H9 (cell line): ENCODE results near the gene SORBS1. TPM values are rescaled to one million over a fixed set of nuclear protein-coding genes. Genes with fewer than 3 reads are reported as not detected.

ENCODE experiments used
- DNase-seq: peaks from one replicate; pipeline ENCODE4 v3.0.0-alpha.2; 2017
- H2AFZ ChIP-seq: one replicate; pipeline ENCODE4 v1.6.1; 2013; ENCODE audit warnings: mild to moderate bottlenecking, low read length, control low read depth, moderate library complexity
- H2AK5ac ChIP-seq: 2 replicates; pipeline ENCODE4 v1.6.1; 2013; ENCODE audit warnings: low read length, control low read depth, mixed read lengths; ENCODE audit not compliant: insufficient read length
- H2BK120ac ChIP-seq: one replicate; pipeline ENCODE4 v1.6.1; 2013; ENCODE audit warnings: low read depth, mild to moderate bottlenecking, low read length, control low read depth, inconsistent platforms; ENCODE audit not compliant: poor library complexity, severe bottlenecking
- H2BK12ac ChIP-seq: 2 replicates; pipeline ENCODE4 v1.6.1; 2013; ENCODE audit warnings: low read length, control low read depth, mixed read lengths, low read depth; ENCODE audit not compliant: insufficient read length
- H2BK15ac ChIP-seq: 2 replicates; pipeline ENCODE4 v1.6.1; 2013; ENCODE audit warnings: low read depth, low read length, control low read depth
- H2BK20ac ChIP-seq: one replicate; pipeline ENCODE4 v1.6.1; 2013; ENCODE audit warnings: low read depth, mild to moderate bottlenecking, low read length, control low read depth, inconsistent platforms; ENCODE audit not compliant: poor library complexity, severe bottlenecking
- H2BK5ac ChIP-seq: 2 replicates; pipeline ENCODE4 v1.6.1; 2013; ENCODE audit warnings: low read length, control low read depth, mixed read lengths; ENCODE audit not compliant: insufficient read length
- H3K14ac ChIP-seq: 2 replicates; pipeline ENCODE4 v1.6.1; 2013; ENCODE audit warnings: low read length, control low read depth; ENCODE audit not compliant: insufficient read depth
- H3K18ac ChIP-seq: 2 replicates; pipeline ENCODE4 v1.6.1; 2013; ENCODE audit warnings: low read depth, mild to moderate bottlenecking, mixed read lengths, low read length, control low read depth; ENCODE audit not compliant: insufficient read length
- H3K23ac ChIP-seq: 2 replicates; pipeline ENCODE4 v1.6.1; 2013; ENCODE audit warnings: low read length, control low read depth, mixed read lengths, low read depth; ENCODE audit not compliant: insufficient read length
- H3K23me2 ChIP-seq: 2 replicates; pipeline ENCODE4 v1.6.1; 2013; ENCODE audit warnings: low read depth, mild to moderate bottlenecking, mixed read lengths, low read length, control low read depth; ENCODE audit not compliant: insufficient read length, poor library complexity, severe bottlenecking
- H3K27ac ChIP-seq: 2 replicates; pipeline ENCODE4 v1.5.1; 2013; ENCODE audit warnings: low read length, control low read depth, mixed read lengths, low read depth; ENCODE audit not compliant: insufficient read length
- H3K27me3 ChIP-seq: 2 replicates; pipeline ENCODE4 v1.6.1; 2013; ENCODE audit warnings: low read length, control low read depth, inconsistent platforms; ENCODE audit not compliant: insufficient read depth
- H3K4ac ChIP-seq: 2 replicates; pipeline ENCODE4 v1.6.1; 2013; ENCODE audit warnings: low read depth, mild to moderate bottlenecking, control low read depth, inconsistent platforms, low read length, moderate library complexity
- H3K4me1 ChIP-seq: 2 replicates; pipeline ENCODE4 v1.6.1; 2013; ENCODE audit warnings: low read length, control low read depth, inconsistent platforms; ENCODE audit not compliant: insufficient read depth
- H3K4me2 ChIP-seq: 2 replicates; pipeline ENCODE4 v1.6.1; 2013; ENCODE audit warnings: low read length, control low read depth, mixed read lengths; ENCODE audit not compliant: insufficient read length, insufficient read depth
- H3K56ac ChIP-seq: 2 replicates; pipeline ENCODE4 v1.6.1; 2013; ENCODE audit warnings: low read depth, mild to moderate bottlenecking, mixed read lengths, low read length, control low read depth; ENCODE audit not compliant: insufficient read length
- H3K79me1 ChIP-seq: 2 replicates; pipeline ENCODE4 v1.6.1; 2013; ENCODE audit warnings: low read depth, mild to moderate bottlenecking, moderate library complexity, low read length, control low read depth, inconsistent platforms; ENCODE audit not compliant: insufficient read depth, poor library complexity, severe bottlenecking
- H3K79me2 ChIP-seq: 2 replicates; pipeline ENCODE4 v1.6.1; 2013; ENCODE audit warnings: low read length, control low read depth, inconsistent platforms; ENCODE audit not compliant: insufficient read depth
- H3K9ac ChIP-seq: 2 replicates; pipeline ENCODE4 v1.6.1; 2013; ENCODE audit warnings: low read length, control low read depth, mixed read lengths; ENCODE audit not compliant: insufficient read length; ENCODE audit errors: extremely low read depth
- H3K9me3 ChIP-seq: one replicate; pipeline ENCODE4 v1.6.1; 2013; ENCODE audit warnings: low read depth, low read length, inconsistent platforms; ENCODE audit not compliant: control insufficient read depth
- H3T11ph ChIP-seq: one replicate; pipeline ENCODE4 v1.6.1; 2013; ENCODE audit warnings: mild to moderate bottlenecking, low read length, control low read depth, inconsistent platforms
- H4K20me1 ChIP-seq: one replicate; pipeline ENCODE4 v1.6.1; 2013; ENCODE audit not compliant: control insufficient read depth, insufficient read length, insufficient read depth
- H4K5ac ChIP-seq: 2 replicates; pipeline ENCODE4 v1.6.1; 2013; ENCODE audit warnings: low read depth, mild to moderate bottlenecking, mixed read lengths, low read length, control low read depth; ENCODE audit not compliant: insufficient read length
- H4K8ac ChIP-seq: replicated peaks from 2 replicates; pipeline ENCODE4 v1.6.1; 2013; ENCODE audit warnings: low read length, control low read depth, mixed read lengths, low read depth; ENCODE audit not compliant: insufficient read length
- H4K91ac ChIP-seq: 2 replicates; pipeline ENCODE4 v1.6.1; 2013; ENCODE audit warnings: low read depth, mild to moderate bottlenecking, moderate library complexity, mixed read lengths, low read length, control low read depth; ENCODE audit not compliant: insufficient read length
- H3K27ac Mint-ChIP-seq, 3 experiments: 2 replicates in 2 of 3; 3 replicates in 1 of 3; pipeline ENCODE4 v1.8.0; 2020 to 2021; ENCODE audit warnings: mixed read lengths in 3 of 3, mild to moderate bottlenecking in 1 of 3, moderate library complexity in 1 of 3
- H3K27me3 Mint-ChIP-seq: 2 replicates; pipeline ENCODE4 v1.8.0; 2021; ENCODE audit warnings: low read depth, mild to moderate bottlenecking, moderate library complexity, mixed read lengths
- H3K36me3 Mint-ChIP-seq, 3 experiments: 2 replicates in 2 of 3; 3 replicates in 1 of 3; pipeline ENCODE4 v1.8.0; 2020 to 2021; ENCODE audit warnings: low read depth in 3 of 3, mixed read lengths in 3 of 3; ENCODE audit not compliant: insufficient read depth in 1 of 3
- H3K4me1 Mint-ChIP-seq, 2 experiments: 2 replicates each; pipeline ENCODE4 v1.8.0; 2020; ENCODE audit warnings: mixed read lengths in 2 of 2
- H3K4me3 Mint-ChIP-seq, 2 experiments: 2 replicates in 1 of 2; 3 replicates in 1 of 2; pipeline ENCODE4 v1.8.0; 2020 to 2021; ENCODE audit warnings: mild to moderate bottlenecking in 2 of 2, mixed read lengths in 2 of 2, moderate library complexity in 1 of 2
- H3K9me3 Mint-ChIP-seq, 2 experiments: 2 replicates in 1 of 2; 3 replicates in 1 of 2; pipeline ENCODE4 v1.8.0; 2020; ENCODE audit warnings: mild to moderate bottlenecking in 2 of 2, mixed read lengths in 2 of 2, moderate library complexity in 1 of 2
- CTCF ChIP-seq: fragments of 200-600 bp; sonication (generic); conservative IDR thresholded peaks from 3 replicates; pipeline ENCODE4 v1.8.0; 2021; ENCODE audit warnings: antibody characterized with exemption, mild to moderate bottlenecking
- WGBS: extraction: QIAGEN DNeasy Blood & Tissue Kit; methylation state at CpG from one replicate; pipeline ENCODE4 v1.1.7; 2013; ENCODE audit warnings: missing lambda C conversion rate, low lambda C conversion rate, mixed read lengths; ENCODE audit not compliant: insufficient read length; ENCODE audit errors: extremely low coverage; 5-methylcytosine and 5-hydroxymethylcytosine counted together
- total RNA-seq: library from RNA; stranded (reverse); gene quantifications from 2 replicates; pipeline ENCODE4 v1.2.1, GENCODE V29; 2021

SORBS1 gene
- total RNA-seq, 1 experiment from 2014 or later, result 24.3 TPM

- Mint-ChIP-seq H3K4me1 (peaks cover 8 to 16% of the 10 kb centered on the region in 2 experiments), H3K9me3 (no peaks in the 10 kb centered on the region), H3K4me3 (no peak overlapping the region), H3K27ac (no peak overlapping the region), H3K27me3 (no peaks in the 10 kb centered on the region; the same call in 1 of the 2 replicates), H3K36me3 (no peaks in the 10 kb centered on the region)
- Histone ChIP-seq H2BK120ac (no peak overlapping the region), H3K27me3 (no peaks in the 10 kb centered on the region), H3K23me2 (no peaks in the 10 kb centered on the region), H3K56ac (no peak overlapping the region), H4K91ac (no peak overlapping the region), H3K4me1 (no peaks in the 10 kb centered on the region; the same call in 1 of the 2 replicates), H3K9ac (no peak overlapping the region), H4K5ac (no peak overlapping the region), H3K9me3 (no peaks in the 10 kb centered on the region), H3K23ac (no peak overlapping the region), H4K20me1 (no peaks in the 10 kb centered on the region), H3K4me2 (no peak overlapping the region), H4K8ac (no peak overlapping the region), H3K27ac (no peak overlapping the region), H2AFZ (no peak overlapping the region), H3K14ac (no peak overlapping the region), H2BK15ac (no peak overlapping the region), H3K18ac (no peak overlapping the region), H3K79me1 (no peaks in the 10 kb centered on the region), H2BK20ac (no peak overlapping the region), H3K4ac (no peak overlapping the region), H2AK5ac (no peak overlapping the region), H2BK12ac (no peak overlapping the region), H3K79me2 (no peaks in the 10 kb centered on the region), H2BK5ac (no peak overlapping the region), H3T11ph (no peak overlapping the region)
- WGBS, result no CpG with 5 or more reads among the region's 2 CpGs
- peak; percentile 98 for TF ChIP-seq CTCF
- no peak for DNase-seq
Observed at GRCh38 chr10:95363303-95363912, 197.8 kb downstream of the SORBS1 start.
